OCI-LY7 (cell line): ENCODE data around the gene KAZN.

Experiments
- EZH2phosphoT487 ChIP-seq: fragments of 200-600 bp; sonication (generic); IDR thresholded peaks from 2 replicates; pipeline ENCODE4 v1.6.1; 2018; ENCODE audit warnings: low read depth, borderline replicate concordance, mild to moderate bottlenecking, mixed run types, antibody characterized with exemption, low read length, moderate library complexity, mixed read lengths
- TF ChIP-seq, protein P1 (sequence below): fragments of 200-600 bp; sonication (generic); conservative IDR thresholded peaks from 2 replicates; pipeline ENCODE4 v1.5.1; 2014; ENCODE audit warnings: mild to moderate bottlenecking, antibody characterized with exemption, low read length, moderate library complexity, mixed read lengths

DNA sequence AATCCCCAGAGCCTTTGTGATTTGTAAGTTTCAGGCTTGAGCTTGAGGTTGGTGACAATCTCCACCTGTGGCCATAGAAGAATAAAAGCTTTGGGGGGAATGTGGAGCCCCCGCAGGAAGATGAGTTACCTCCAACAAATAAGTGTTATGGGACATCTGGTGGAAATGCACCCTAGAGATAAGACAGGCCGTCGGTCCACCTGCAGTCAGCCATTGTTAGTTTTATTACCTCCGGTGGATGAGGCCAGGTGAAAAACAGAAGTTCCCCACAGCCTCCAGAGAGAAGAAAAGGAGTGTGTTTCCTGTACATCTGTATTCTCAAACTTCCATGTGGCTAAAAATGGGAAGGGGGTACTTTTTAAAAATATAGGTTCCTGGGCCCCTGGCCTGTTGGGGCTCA is 137.4 kb downstream of the KAZN start:
- TF ChIP-seq, protein P1, sequence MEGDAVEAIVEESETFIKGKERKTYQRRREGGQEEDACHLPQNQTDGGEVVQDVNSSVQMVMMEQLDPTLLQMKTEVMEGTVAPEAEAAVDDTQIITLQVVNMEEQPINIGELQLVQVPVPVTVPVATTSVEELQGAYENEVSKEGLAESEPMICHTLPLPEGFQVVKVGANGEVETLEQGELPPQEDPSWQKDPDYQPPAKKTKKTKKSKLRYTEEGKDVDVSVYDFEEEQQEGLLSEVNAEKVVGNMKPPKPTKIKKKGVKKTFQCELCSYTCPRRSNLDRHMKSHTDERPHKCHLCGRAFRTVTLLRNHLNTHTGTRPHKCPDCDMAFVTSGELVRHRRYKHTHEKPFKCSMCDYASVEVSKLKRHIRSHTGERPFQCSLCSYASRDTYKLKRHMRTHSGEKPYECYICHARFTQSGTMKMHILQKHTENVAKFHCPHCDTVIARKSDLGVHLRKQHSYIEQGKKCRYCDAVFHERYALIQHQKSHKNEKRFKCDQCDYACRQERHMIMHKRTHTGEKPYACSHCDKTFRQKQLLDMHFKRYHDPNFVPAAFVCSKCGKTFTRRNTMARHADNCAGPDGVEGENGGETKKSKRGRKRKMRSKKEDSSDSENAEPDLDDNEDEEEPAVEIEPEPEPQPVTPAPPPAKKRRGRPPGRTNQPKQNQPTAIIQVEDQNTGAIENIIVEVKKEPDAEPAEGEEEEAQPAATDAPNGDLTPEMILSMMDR, result peak; percentile 36
- TF ChIP-seq EZH2phosphoT487, result no peak
